Activated naive CD8-positive, alpha-beta T cell treated with anti-CD3 and anti-CD28 coated beads for 36 hours (primary cell): ENCODE data around the gene MIPEP. TPM values are rescaled to one million over a fixed set of nuclear protein-coding genes. Genes with fewer than 3 reads are reported as not detected.

Experiments
- DNase-seq: peaks from one replicate; pipeline ENCODE4 v3.0.0; 2021
- H3K27ac Mint-ChIP-seq: one replicate; pipeline ENCODE4 v1.8.0; 2022; ENCODE audit warnings: mild to moderate bottlenecking, moderate library complexity, mixed read lengths
- H3K27me3 Mint-ChIP-seq: one replicate; pipeline ENCODE4 v1.8.0; 2022; ENCODE audit warnings: mild to moderate bottlenecking, mixed read lengths
- H3K36me3 Mint-ChIP-seq: one replicate; pipeline ENCODE4 v1.8.0; 2021; ENCODE audit warnings: mild to moderate bottlenecking, mixed read lengths
- H3K4me1 Mint-ChIP-seq: one replicate; pipeline ENCODE4 v1.8.0; 2021; ENCODE audit warnings: mixed read lengths
- H3K4me3 Mint-ChIP-seq: one replicate; pipeline ENCODE4 v1.8.0; 2022; ENCODE audit warnings: mild to moderate bottlenecking, moderate library complexity, mixed read lengths
- H3K9me3 Mint-ChIP-seq: one replicate; pipeline ENCODE4 v1.8.0; 2022; ENCODE audit warnings: mixed read lengths
- total RNA-seq, 2 experiments: library from RNA; stranded (reverse); gene quantifications; one replicate each; pipeline ENCODE4 v1.2.3, GENCODE V29; 2021

Gene MIPEP
- total RNA-seq, 2 experiments from 2014 or later = 21.3 to 24.0 TPM

DNA sequence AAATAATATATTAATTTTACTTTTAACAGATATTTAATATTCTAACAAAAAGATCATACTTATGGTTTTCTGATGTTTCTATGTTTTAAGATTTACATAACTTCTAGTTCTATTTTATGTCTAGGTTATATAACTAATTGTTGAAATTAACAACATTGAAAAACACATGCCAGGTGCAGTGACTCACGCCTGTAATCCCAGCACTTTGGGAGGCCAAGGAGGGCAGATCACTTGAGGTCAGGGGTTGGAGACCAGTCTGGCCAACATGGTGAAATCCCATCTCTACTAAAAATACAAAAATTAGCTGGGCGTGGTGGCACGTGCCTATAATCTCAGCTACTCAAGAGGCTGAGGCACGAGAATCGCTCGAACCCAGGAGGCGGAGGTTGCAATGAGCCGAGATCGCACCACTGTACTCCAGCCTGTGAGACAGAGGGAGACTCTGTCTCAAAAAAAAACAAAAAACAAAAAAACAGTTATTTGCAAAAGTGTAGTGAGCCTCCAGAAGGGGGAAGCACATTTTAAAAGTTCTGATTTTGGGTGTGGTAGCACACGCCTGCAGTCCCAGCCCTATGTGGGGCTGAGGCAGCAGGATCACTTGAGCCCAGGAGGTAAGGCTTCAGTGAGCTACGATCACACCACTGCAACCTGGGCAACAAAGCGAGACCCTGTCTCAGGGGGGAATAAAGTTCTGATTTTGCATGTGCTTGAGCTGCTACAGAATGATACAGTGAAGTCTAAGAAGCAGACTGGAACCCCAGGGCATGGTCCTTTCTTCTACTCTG lies 18.7 kb downstream of the MIPEP start:
- Mint-ChIP-seq H3K9me3 (no peaks in the 10 kb centered on the region), H3K4me3 (no peak overlapping the region), H3K27me3 (no peaks in the 10 kb centered on the region), H3K27ac (no peak overlapping the region), H3K36me3 (no peaks in the 10 kb centered on the region), H3K4me1 (no peaks in the 10 kb centered on the region)
- DNase-seq = no peak

DNA sequence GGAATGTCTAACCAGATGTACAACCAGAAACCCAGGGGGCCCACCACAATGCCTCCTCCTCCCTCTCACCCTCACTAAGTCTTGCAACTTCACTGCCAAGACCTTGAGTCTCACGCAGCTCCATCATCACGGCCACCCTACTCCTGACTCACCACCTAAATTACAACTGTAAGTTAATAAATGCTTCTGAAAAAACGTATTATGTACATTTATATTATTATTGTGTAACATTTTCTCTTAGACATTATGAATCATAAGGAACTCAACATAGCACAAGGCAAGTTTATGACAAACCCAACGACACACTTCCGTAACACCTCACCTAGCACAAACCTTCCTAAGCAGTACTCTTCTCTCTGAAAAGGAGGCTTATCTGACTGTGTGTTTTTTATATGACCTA lies 20.7 kb downstream of the MIPEP start:
- Mint-ChIP-seq H3K9me3 (no peaks in the 10 kb centered on the region), H3K4me3 (no peak overlapping the region), H3K36me3 (no peaks in the 10 kb centered on the region), H3K27me3 (no peaks in the 10 kb centered on the region), H3K4me1 (peaks cover under 1% of the 10 kb centered on the region), H3K27ac (no peak overlapping the region)
- no peak for DNase-seq

DNA sequence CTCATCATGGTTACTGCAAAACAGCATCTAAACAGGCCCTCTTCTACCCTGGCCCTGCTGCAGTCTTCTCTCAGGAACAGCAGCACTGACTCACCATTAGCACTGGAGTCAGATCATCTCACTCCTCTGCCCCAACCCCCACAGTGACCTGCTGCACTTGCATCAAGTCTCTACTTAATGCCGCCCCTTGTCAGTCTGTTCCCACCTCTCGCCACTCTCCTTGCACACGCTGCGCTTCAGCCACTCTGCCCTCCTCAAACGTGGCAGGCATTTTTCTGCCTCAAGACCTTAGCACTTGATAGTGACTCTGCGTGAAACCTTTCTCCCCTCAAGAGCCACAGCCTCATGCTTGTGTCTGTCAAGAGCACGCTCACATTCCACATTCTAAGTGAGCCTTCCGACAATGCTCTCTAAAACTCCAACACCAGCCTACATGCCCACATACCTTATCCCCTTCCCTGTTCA lies 22.1 kb downstream of the MIPEP start:
- H3K4me3 Mint-ChIP-seq = no peak overlapping the region
- no peak overlapping the region for H3K27ac Mint-ChIP-seq
- no peaks in the 10 kb centered on the region for H3K27me3 Mint-ChIP-seq
- peaks cover 2% of the 10 kb centered on the region for H3K4me1 Mint-ChIP-seq
- no peaks in the 10 kb centered on the region for H3K36me3 Mint-ChIP-seq
- DNase-seq = no peak
- H3K9me3 Mint-ChIP-seq = no peaks in the 10 kb centered on the region

DNA sequence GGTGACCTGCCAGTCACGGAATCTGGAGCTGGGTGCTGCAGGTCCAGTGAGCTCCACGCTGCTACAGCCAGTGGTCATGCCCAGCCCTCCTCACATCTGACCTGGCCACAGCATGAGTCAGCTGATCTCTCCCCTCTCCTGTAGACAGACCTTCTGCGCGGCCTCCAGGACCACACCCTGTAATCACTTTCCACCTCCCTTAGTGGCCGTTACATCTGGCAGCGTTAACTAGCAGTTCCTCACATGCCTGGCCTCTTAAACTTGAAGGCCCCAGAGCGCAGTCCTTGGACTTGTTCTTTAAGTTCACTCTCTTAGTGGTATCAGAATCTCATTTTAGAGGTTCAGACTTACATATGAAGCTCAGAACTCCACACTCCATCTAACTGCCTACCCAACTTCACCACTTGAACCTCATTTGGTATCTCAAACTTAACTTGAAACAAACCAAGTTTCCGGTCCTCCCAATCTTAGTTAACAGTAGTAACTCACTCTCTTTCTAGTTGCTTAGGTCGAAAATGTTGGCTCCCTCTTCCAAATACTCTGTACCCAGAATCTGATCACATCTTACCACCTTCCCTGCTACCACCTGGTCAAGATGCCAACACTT lies 22.7 kb downstream of the MIPEP start:
- H3K4me3 Mint-ChIP-seq = no peak overlapping the region
- peaks cover 2% of the 10 kb centered on the region for H3K4me1 Mint-ChIP-seq
- H3K27me3 Mint-ChIP-seq = no peaks in the 10 kb centered on the region
- H3K36me3 Mint-ChIP-seq = peaks cover 2% of the 10 kb centered on the region
- no peaks in the 10 kb centered on the region for H3K9me3 Mint-ChIP-seq
- H3K27ac Mint-ChIP-seq = no peak overlapping the region
- DNase-seq = no peak

DNA sequence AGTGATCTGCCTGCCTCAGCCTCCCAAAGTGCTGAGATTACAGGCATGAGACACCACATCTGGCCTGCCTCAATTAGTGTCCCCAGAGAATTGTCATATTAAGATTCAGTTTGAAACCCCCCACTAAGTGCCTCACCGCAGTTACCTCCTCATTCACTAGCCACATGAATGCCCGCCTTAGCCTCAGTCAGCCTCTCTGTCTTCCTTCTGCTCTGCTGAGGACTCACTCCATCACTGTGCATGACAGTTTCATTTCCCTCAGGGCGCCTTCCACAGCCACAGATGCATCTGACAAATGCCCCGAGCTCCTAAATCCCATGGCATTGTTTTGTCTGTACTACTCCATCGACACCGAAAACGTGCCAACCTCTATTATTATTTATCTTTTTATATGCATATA lies 23.3 kb downstream of the MIPEP start:
- H3K9me3 Mint-ChIP-seq = no peaks in the 10 kb centered on the region
- H3K27me3 Mint-ChIP-seq = no peaks in the 10 kb centered on the region
- H3K4me1 Mint-ChIP-seq = peaks cover 2% of the 10 kb centered on the region
- H3K27ac Mint-ChIP-seq = no peak overlapping the region
- no peak for DNase-seq
- H3K4me3 Mint-ChIP-seq = no peak overlapping the region
- peaks cover 3% of the 10 kb centered on the region for H3K36me3 Mint-ChIP-seq

DNA sequence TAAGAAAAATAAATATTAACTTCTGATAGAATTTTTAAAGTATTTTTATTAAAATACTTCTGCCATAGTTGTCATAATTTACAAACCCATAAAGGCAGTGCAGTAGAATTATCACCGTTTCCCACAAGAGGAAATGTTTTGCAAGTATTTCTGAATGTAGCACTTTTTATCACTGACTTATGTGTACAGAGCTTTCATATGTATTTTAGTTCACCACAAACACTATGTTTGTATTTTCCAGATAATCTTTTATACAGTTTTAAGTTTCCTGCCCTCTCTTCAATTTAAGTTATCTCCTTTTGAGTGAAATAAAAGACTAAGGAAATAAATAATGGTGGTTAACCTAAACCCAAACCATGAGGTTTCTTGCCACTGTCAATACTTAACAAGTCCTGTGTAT lies 24.2 kb downstream of the MIPEP start:
- Mint-ChIP-seq H3K4me1 (peaks cover 2% of the 10 kb centered on the region), H3K27ac (no peak overlapping the region), H3K36me3 (peaks cover 3% of the 10 kb centered on the region), H3K4me3 (no peak overlapping the region), H3K9me3 (no peaks in the 10 kb centered on the region), H3K27me3 (no peaks in the 10 kb centered on the region)
- no peak for DNase-seq

DNA sequence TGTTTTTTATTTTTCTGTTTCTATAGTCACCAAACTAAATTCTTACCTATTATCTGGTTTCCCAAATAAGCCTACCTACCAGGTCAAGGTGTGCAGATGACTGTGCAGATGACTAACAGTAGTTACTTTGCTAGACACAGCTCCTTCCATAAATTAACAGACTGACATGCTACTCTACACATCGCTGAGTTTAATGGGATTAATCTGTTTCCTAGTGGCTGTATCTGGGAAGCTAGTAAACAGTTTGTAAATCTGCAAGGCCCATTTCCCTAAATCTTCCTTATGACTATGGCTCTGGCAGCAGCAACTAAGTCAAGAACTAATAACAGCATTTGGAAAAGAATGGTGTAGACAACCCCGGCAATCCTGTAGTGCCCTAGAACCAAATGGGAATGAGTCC lies 27.9 kb downstream of the MIPEP start:
- no peaks in the 10 kb centered on the region for H3K27me3 Mint-ChIP-seq
- no peak for DNase-seq
- peaks cover 4% of the 10 kb centered on the region for H3K36me3 Mint-ChIP-seq
- no peak overlapping the region for H3K4me3 Mint-ChIP-seq
- peaks cover 2% of the 10 kb centered on the region for H3K4me1 Mint-ChIP-seq
- H3K9me3 Mint-ChIP-seq = no peaks in the 10 kb centered on the region
- no peak overlapping the region for H3K27ac Mint-ChIP-seq

DNA sequence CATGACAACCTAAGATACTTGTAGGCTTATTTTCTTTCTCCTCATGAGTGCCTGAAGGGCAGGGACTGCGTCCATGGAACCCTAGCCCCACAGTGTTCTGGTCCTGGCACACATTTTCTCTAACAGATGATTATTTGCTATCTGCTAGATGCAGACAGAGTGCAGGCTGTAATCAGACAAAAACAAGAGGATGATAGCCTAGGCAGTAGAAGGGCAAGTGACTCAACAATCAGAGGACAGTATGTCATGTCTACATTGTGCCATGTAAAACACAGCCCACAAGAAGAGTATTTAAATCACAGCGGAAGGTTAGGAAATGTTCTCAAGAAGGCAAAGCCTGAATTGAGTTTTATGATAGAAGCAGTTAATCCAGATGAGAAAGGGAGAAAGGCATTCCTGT lies 29.3 kb downstream of the MIPEP start:
- DNase-seq = no peak
- Mint-ChIP-seq H3K27ac (no peak overlapping the region), H3K36me3 (peaks cover 8% of the 10 kb centered on the region), H3K27me3 (no peaks in the 10 kb centered on the region), H3K9me3 (no peaks in the 10 kb centered on the region), H3K4me3 (no peak overlapping the region), H3K4me1 (peaks cover 4% of the 10 kb centered on the region)

DNA sequence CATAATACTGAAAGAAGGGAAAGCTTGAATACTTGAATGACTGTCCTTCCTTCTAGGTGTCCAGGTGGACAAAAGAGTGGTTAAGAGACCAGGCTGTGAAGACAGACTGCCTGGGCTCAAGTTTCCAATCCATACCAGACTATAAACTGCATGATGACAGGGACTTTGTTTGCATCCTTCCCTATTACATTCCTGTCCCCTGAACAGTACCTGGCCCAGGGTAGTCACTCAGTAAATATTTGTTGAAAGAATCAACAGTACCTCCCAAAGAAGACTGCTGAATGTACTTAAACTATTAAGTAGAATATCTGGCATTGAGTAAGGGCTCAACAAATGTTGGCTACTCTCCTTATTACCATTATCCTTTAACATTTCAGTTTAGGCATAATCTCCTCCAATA lies 29.7 kb downstream of the MIPEP start:
- no peak for DNase-seq
- Mint-ChIP-seq H3K36me3 (peaks cover 8% of the 10 kb centered on the region), H3K27ac (no peak overlapping the region), H3K4me3 (no peak overlapping the region), H3K4me1 (peaks cover 4% of the 10 kb centered on the region), H3K9me3 (no peaks in the 10 kb centered on the region), H3K27me3 (no peaks in the 10 kb centered on the region)

DNA sequence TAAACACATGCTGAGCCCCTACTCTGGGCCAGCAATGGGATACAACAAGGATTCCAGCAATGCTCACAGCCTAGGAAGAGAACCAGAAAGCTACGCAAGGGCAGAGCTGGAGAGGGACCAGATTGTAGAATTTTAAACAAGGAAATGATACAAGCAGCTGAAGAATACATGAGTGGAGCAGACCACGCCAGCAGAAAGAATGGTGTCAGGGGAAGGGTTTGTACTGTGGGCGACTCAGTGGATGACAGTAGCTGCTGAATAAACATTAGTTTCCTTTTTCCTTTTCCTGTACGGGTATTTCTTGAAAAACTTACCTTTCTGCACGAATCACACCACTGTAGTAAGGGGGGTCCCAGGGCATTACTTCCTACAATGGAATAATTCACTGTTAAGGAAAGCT lies 30.7 kb downstream of the MIPEP start:
- peaks cover 4% of the 10 kb centered on the region for H3K4me1 Mint-ChIP-seq
- H3K36me3 Mint-ChIP-seq = peaks cover 8% of the 10 kb centered on the region

DNA sequence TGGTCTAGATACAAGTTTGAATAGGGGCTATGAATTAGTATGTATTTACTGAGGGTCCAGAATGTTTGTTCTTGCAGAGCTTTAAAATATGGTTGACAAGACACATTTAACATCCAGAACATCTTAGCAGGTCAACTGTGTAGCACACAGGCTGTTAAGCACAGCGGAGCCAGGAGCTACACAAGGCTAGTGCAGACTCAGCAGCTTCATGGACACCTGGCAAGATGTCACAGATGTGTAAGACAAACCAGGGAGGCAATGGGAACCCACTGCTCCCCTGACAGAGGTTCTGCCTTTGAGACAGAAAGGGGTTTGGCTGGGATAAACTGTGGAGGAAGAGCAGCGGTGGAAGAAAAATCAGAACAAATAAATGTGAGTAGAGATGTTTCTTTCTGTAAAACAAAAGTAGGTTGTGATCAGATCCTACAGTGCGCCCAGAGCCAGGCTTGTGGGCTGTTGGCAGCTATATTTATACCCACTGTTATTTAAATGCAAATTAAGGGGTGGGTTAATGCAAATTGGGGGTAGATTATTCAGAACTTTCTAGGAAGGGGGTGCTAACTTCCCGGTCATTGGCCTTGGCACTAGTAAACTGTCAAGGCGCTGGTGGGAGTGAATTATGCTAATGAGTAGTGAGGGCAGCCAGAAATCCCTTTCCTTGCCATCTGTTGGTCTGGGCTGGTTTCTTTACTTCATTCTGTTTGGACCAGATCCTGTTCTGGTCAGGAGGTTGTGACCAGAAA lies 33.0 kb downstream of the MIPEP start:
- no peaks in the 10 kb centered on the region for H3K27me3 Mint-ChIP-seq
- no peak overlapping the region for H3K27ac Mint-ChIP-seq
- H3K4me3 Mint-ChIP-seq = no peak overlapping the region
- H3K36me3 Mint-ChIP-seq = peaks cover 5% of the 10 kb centered on the region
- DNase-seq = no peak
- H3K9me3 Mint-ChIP-seq = no peaks in the 10 kb centered on the region
- peaks cover 3% of the 10 kb centered on the region for H3K4me1 Mint-ChIP-seq

More for the DNA sequence above, 30.7 kb downstream of the MIPEP start:
- no peaks in the 10 kb centered on the region for H3K9me3 Mint-ChIP-seq
- no peaks in the 10 kb centered on the region for H3K27me3 Mint-ChIP-seq
- H3K27ac Mint-ChIP-seq = no peak overlapping the region
- no peak for DNase-seq
- no peak overlapping the region for H3K4me3 Mint-ChIP-seq

DNA sequence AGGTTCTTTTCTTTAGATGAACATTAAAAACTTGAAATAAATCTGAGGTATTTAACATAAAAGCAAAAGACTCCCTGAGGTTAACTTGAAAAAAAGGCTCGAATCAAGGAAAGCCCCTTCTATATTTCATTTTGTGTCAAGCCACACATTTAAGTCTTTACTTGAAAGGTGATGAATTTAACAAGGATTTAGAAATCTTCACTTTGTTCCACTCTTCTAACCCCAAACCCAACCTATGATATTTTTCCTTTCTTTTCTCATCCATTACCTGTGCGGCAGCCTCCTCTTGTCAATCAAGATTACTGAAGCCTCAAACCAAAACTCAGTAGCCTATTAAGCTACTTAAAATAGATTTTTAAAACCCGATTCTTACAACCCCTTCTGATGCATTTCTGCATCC lies 33.8 kb downstream of the MIPEP start:
- DNase-seq = no peak
- Mint-ChIP-seq H3K9me3 (no peaks in the 10 kb centered on the region), H3K4me3 (no peak overlapping the region), H3K27me3 (no peaks in the 10 kb centered on the region), H3K27ac (no peak overlapping the region), H3K36me3 (peaks cover 5% of the 10 kb centered on the region), H3K4me1 (peaks cover 3% of the 10 kb centered on the region)

DNA sequence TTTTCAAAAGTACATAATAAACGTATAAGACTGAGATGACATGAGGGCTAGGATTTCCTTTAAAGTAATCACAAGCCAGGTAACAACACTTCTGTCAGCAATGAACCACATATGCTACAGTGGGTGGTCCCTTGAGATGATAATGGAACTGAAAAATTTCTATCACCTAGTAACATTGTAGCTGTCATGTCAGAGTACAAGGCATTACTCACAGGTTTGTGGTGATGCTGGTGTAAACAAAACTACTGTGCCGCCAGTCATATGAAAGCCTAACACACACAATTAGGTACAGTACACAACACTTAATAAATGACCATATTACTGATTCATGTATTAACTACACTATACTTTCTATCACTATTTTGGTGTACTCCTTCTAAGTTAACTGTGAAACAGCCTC lies 36.8 kb downstream of the MIPEP start:
- Mint-ChIP-seq H3K4me1 (peaks cover 7% of the 10 kb centered on the region), H3K9me3 (no peaks in the 10 kb centered on the region), H3K36me3 (peaks cover 8% of the 10 kb centered on the region), H3K27ac (no peak overlapping the region), H3K4me3 (no peak overlapping the region), H3K27me3 (no peaks in the 10 kb centered on the region)
- DNase-seq = no peak

DNA sequence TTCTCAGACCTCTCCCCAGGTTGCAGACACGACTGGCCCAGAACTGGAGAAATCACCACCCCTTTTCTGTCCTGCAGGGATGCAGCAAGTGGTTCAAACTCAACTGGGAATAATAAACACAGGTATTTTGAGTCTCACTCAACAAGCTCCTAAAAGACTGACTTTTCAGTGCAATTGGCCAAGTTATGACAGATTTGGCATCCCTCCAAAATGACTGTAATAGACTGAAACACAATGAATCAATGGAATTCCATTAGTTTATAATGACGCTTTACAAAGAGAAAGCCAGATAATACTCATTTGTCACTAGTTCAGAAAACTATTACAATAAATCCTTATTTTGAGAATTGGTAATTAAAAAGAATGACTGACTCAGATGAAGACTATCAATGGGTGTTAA lies 38.1 kb downstream of the MIPEP start:
- Mint-ChIP-seq H3K4me1 (peaks cover 7% of the 10 kb centered on the region), H3K36me3 (peaks cover 6% of the 10 kb centered on the region), H3K27ac (no peak overlapping the region), H3K9me3 (no peaks in the 10 kb centered on the region), H3K27me3 (no peaks in the 10 kb centered on the region), H3K4me3 (no peak overlapping the region)
- no peak for DNase-seq

DNA sequence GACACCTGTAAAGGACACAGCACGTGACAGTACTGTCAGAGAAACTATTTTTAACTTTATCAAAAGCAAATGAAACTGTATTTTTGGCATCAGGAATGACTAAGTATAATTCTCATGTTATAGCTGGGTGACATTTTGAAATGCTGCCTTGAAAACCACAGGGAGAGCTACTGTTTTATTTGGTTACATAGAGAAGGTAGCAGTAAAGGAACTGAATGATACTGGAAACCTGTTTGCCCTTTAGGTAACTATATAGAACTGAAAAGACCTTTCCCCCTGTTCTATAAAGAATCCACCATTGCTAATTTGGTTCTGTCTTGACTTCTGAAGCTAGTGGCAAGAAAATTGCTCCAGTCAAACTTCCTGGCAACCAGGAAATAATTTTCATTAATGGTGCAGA lies 39.1 kb downstream of the MIPEP start:
- Mint-ChIP-seq H3K4me1 (peaks cover 5% of the 10 kb centered on the region), H3K4me3 (no peak overlapping the region), H3K27me3 (no peaks in the 10 kb centered on the region), H3K36me3 (peaks cover 4% of the 10 kb centered on the region), H3K9me3 (no peaks in the 10 kb centered on the region), H3K27ac (no peak overlapping the region)
- no peak for DNase-seq
